GM23338 (cell line): ENCODE measurements around the gene SSR4. TPM values are rescaled to one million over a fixed set of nuclear protein-coding genes. Genes with fewer than 3 reads are reported as not detected.

ENCODE experiments used
- ATAC-seq: fragments of 200-7000 bp; cut with Tn5 transposase; 3 replicates; pipeline ENCODE4 v1.9.1; 2020
- DNase-seq: peaks from one replicate; pipeline ENCODE4 v3.0.0-alpha.2; 2015; ENCODE audit warnings: low spot score
- H2AFZ ChIP-seq: fragments of 200-600 bp; sonication (generic); 2 replicates; pipeline ENCODE4 v1.8.0; 2016; ENCODE audit warnings: antibody characterized with exemption, mild to moderate bottlenecking, moderate library complexity
- H3F3A ChIP-seq: fragments of 200-600 bp; sonication (generic); replicated peaks from 2 replicates; pipeline ENCODE4 v1.8.0; 2017; ENCODE audit warnings: antibody characterized with exemption, mixed run types, low read depth
- H3K27ac ChIP-seq: fragments of 200-600 bp; sonication (generic); 2 replicates; pipeline ENCODE4 v1.6.1; 2016; ENCODE audit warnings: low read depth
- H3K27me3 ChIP-seq: fragments of 200-600 bp; sonication (generic); 2 replicates; pipeline ENCODE4 v1.8.0; 2016; ENCODE audit warnings: mild to moderate bottlenecking, mixed run types, moderate library complexity; ENCODE audit not compliant: insufficient read depth
- H3K36me3 ChIP-seq: fragments of 200-600 bp; sonication (generic); 2 replicates; pipeline ENCODE4 v1.8.0; 2016; ENCODE audit warnings: mild to moderate bottlenecking; ENCODE audit not compliant: insufficient read depth
- H3K4me1 ChIP-seq: fragments of 200-600 bp; sonication (generic); 2 replicates; pipeline ENCODE4 v1.8.0; 2016; ENCODE audit warnings: mild to moderate bottlenecking, moderate library complexity; ENCODE audit not compliant: insufficient read depth
- H3K4me2 ChIP-seq: fragments of 200-600 bp; sonication (generic); 2 replicates; pipeline ENCODE4 v1.7.1; 2017; ENCODE audit warnings: mixed run types
- H3K4me3 ChIP-seq: fragments of 200-600 bp; sonication (generic); 2 replicates; pipeline ENCODE4 v1.6.1; 2016; ENCODE audit warnings: mixed run types
- H3K79me2 ChIP-seq: fragments of 200-600 bp; sonication (generic); replicated peaks from 2 replicates; pipeline ENCODE4 v1.8.0; 2017; ENCODE audit warnings: mild to moderate bottlenecking; ENCODE audit not compliant: insufficient read depth
- H3K9me2 ChIP-seq: fragments of 200-600 bp; sonication (generic); 2 replicates; pipeline ENCODE4 v1.8.0; 2017; ENCODE audit not compliant: insufficient read depth
- H4K20me1 ChIP-seq: fragments of 200-600 bp; sonication (generic); replicated peaks from 2 replicates; pipeline ENCODE4 v1.8.0; 2017; ENCODE audit warnings: mild to moderate bottlenecking; ENCODE audit not compliant: insufficient read depth
- H3K27ac Mint-ChIP-seq: 2 replicates; pipeline ENCODE4 v1.8.0; 2020; ENCODE audit warnings: inconsistent platforms, mild to moderate bottlenecking, moderate library complexity, mixed read lengths
- H3K27me3 Mint-ChIP-seq: 3 replicates; pipeline ENCODE4 v1.8.0; 2022; ENCODE audit warnings: low read depth, mild to moderate bottlenecking, moderate library complexity, mixed read lengths, inconsistent platforms; ENCODE audit not compliant: insufficient read depth, poor library complexity
- H3K36me3 Mint-ChIP-seq: 3 replicates; pipeline ENCODE4 v1.8.0; 2021; ENCODE audit warnings: low read depth, mild to moderate bottlenecking, inconsistent platforms, moderate library complexity, mixed read lengths
- H3K4me1 Mint-ChIP-seq: 3 replicates; pipeline ENCODE4 v1.8.0; 2020; ENCODE audit warnings: mild to moderate bottlenecking, inconsistent platforms, mixed read lengths
- H3K4me3 Mint-ChIP-seq: 3 replicates; pipeline ENCODE4 v1.8.0; 2021; ENCODE audit warnings: moderate library complexity, mild to moderate bottlenecking, inconsistent platforms, mixed read lengths
- H3K9me3 Mint-ChIP-seq: 3 replicates; pipeline ENCODE4 v1.8.0; 2020; ENCODE audit warnings: moderate library complexity, mild to moderate bottlenecking, inconsistent platforms, mixed read lengths
- CREB1 ChIP-seq: fragments of 250-450 bp; sonication (Bioruptor Pico); IDR thresholded peaks from 2 replicates; pipeline ENCODE4 v1.5.0; 2020; ENCODE audit warnings: low read depth, mild to moderate bottlenecking, moderate library complexity
- EZH2 ChIP-seq: fragments of 200-600 bp; sonication (generic); IDR thresholded peaks from one replicate; pipeline ENCODE4 v1.8.0; 2017; ENCODE audit warnings: antibody characterized with exemption, mild to moderate bottlenecking, low read depth; ENCODE audit not compliant: unreplicated experiment
- EZH2phosphoT487 ChIP-seq: fragments of 200-600 bp; sonication (generic); IDR thresholded peaks from one replicate; pipeline ENCODE4 v1.8.1; 2018; ENCODE audit warnings: antibody characterized with exemption; ENCODE audit not compliant: unreplicated experiment
- JUNB ChIP-seq: IDR thresholded peaks from one replicate; pipeline ENCODE4 v1.6.1; 2016; ENCODE audit warnings: antibody characterized with exemption; ENCODE audit not compliant: unreplicated experiment
- NANOG ChIP-seq: IDR thresholded peaks from 2 replicates; pipeline ENCODE4 v1.6.1; 2016; ENCODE audit warnings: antibody characterized with exemption, borderline replicate concordance
- STAT1 ChIP-seq: IDR thresholded peaks from one replicate; pipeline ENCODE4 v1.6.1; 2016; ENCODE audit warnings: antibody characterized with exemption; ENCODE audit not compliant: unreplicated experiment
- ZNF114 ChIP-seq: fragments of 250-450 bp; sonication (Bioruptor Pico); IDR thresholded peaks from 2 replicates; pipeline ENCODE4 v1.5.0; 2020; ENCODE audit warnings: mild to moderate bottlenecking, moderate library complexity
- ZNF331 ChIP-seq: fragments of 250-450 bp; sonication (Bioruptor Pico); IDR thresholded peaks from 2 replicates; pipeline ENCODE4 v1.5.0; 2020; ENCODE audit warnings: low read depth, mild to moderate bottlenecking, moderate library complexity
- ZNF462 ChIP-seq: fragments of 250-450 bp; sonication (Bioruptor Pico); IDR thresholded peaks from 2 replicates; pipeline ENCODE4 v1.5.0; 2020; ENCODE audit warnings: mild to moderate bottlenecking, moderate library complexity
- polyA plus RNA-seq: library from polyadenylated mRNA; unstranded; fragments of >200 nt; fragmentation: Nextera tagmentation; extraction: Ambion mirVana; gene quantifications from 2 replicates; pipeline ENCODE4 v1.2.1, GENCODE V29; 2016
- total RNA-seq: library from RNA; depleted of rRNA; stranded (reverse); fragments of >200 nt; shearing (Covaris generic); gene quantifications from 2 replicates; pipeline ENCODE4 v1.2.3, GENCODE V29; 2014
- TF ChIP-seq, protein P1 (sequence below), 2 experiments: fragments of 200-600 bp in 1 of 2; sonication (generic) in 1 of 2; conservative IDR thresholded peaks; 2 replicates each; pipeline versions ENCODE4 v1.5.1 to v1.6.1; 2016 to 2017; ENCODE audit warnings: antibody characterized with exemption in 2 of 2, low read depth in 2 of 2, mild to moderate bottlenecking in 2 of 2, moderate library complexity in 1 of 2

Gene SSR4
- total and polyA plus RNA-seq, 2 experiments from 2014 or later, result 107 to 352 TPM

DNA sequence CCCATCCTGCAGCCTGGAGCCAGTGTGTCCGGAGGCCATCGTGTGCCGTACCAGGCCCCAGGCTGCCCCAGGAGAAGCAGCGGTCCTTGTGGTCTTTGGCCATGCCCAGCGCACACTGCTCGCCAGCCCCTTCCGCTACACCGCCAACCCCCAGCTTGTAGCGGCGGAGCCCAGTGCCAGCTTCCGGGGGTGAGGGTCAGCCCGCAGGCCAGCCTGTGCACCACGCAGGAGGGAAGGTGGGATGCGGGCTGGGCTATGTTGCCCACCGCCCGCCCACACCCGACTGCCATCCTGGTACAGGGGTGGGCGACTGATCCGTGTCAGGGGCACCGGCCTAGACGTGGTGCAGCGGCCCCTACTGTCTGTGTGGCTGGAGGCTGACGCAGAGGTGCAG lies 21.3 kb upstream of the SSR4 start:
- no peak for DNase-seq
- no peak overlapping the region for H3K27ac ChIP-seq
- no peak for TF ChIP-seq NANOG
- TF ChIP-seq EZH2, result no peak
- TF ChIP-seq ZNF114 (CRISPR knock-in tag), result no peak
- TF ChIP-seq, protein P1, sequence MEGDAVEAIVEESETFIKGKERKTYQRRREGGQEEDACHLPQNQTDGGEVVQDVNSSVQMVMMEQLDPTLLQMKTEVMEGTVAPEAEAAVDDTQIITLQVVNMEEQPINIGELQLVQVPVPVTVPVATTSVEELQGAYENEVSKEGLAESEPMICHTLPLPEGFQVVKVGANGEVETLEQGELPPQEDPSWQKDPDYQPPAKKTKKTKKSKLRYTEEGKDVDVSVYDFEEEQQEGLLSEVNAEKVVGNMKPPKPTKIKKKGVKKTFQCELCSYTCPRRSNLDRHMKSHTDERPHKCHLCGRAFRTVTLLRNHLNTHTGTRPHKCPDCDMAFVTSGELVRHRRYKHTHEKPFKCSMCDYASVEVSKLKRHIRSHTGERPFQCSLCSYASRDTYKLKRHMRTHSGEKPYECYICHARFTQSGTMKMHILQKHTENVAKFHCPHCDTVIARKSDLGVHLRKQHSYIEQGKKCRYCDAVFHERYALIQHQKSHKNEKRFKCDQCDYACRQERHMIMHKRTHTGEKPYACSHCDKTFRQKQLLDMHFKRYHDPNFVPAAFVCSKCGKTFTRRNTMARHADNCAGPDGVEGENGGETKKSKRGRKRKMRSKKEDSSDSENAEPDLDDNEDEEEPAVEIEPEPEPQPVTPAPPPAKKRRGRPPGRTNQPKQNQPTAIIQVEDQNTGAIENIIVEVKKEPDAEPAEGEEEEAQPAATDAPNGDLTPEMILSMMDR (conservative IDR thresholded peaks at IDR 0.05; ENCODE audit: low read depth in 2 of 2), result no peak
- no peak for TF ChIP-seq EZH2phosphoT487
- no peak overlapping the region for H3K4me3 ChIP-seq
- no peaks in the 10 kb centered on the region for H3K36me3 ChIP-seq
- H3K4me1 Mint-ChIP-seq, result no peaks in the 10 kb centered on the region
- no peak for ATAC-seq
- no peaks in the 10 kb centered on the region for H3K36me3 Mint-ChIP-seq
- H3K79me2 ChIP-seq, result no peaks in the 10 kb centered on the region
- H3K4me1 ChIP-seq, result no peaks in the 10 kb centered on the region
- H4K20me1 ChIP-seq, result no peaks in the 10 kb centered on the region
- H3K4me3 Mint-ChIP-seq, result no peak overlapping the region
- H2AFZ ChIP-seq, result no peak overlapping the region
- H3K27me3 Mint-ChIP-seq, result peaks cover 3% of the 10 kb centered on the region
- no peaks in the 10 kb centered on the region for H3F3A ChIP-seq
- no peak overlapping the region for H3K27ac Mint-ChIP-seq
- H3K4me2 ChIP-seq, result no peak overlapping the region
- H3K9me3 Mint-ChIP-seq, result no peaks in the 10 kb centered on the region
- no peaks in the 10 kb centered on the region for H3K27me3 ChIP-seq
- H3K9me2 ChIP-seq, result no peaks in the 10 kb centered on the region

- no peaks in the 10 kb centered on the region for H3K9me3 Mint-ChIP-seq
- DNase-seq, result no peak
- no peaks in the 10 kb centered on the region for H3K79me2 ChIP-seq
- no peak for TF ChIP-seq CREB1 (CRISPR knock-in tag)
- no peak for TF ChIP-seq EZH2
- no peak for TF ChIP-seq ZNF462 (CRISPR knock-in tag)
- no peak for TF ChIP-seq NANOG
- no peak for TF ChIP-seq EZH2phosphoT487
- no peak for TF ChIP-seq STAT1
- no peak for TF ChIP-seq ZNF331 (CRISPR knock-in tag)
- no peak for TF ChIP-seq JUNB
- TF ChIP-seq, protein P1 (conservative IDR thresholded peaks at IDR 0.05; ENCODE audit: low read depth in 2 of 2), result no peak
- TF ChIP-seq ZNF114 (CRISPR knock-in tag), result no peak
These were observed 20.5 kb upstream of the SSR4 start for GRCh38 chrX:153773741-153774575.

More at GRCh38 chrX:153773741-153774575, 20.5 kb upstream of the SSR4 start:
- H3K27ac Mint-ChIP-seq, result no peak overlapping the region
- no peak overlapping the region for H2AFZ ChIP-seq
- H3K36me3 Mint-ChIP-seq, result no peaks in the 10 kb centered on the region
- no peaks in the 10 kb centered on the region for H3F3A ChIP-seq
- no peaks in the 10 kb centered on the region for H3K4me1 ChIP-seq
- H3K4me3 Mint-ChIP-seq, result no peak overlapping the region
- peaks cover 3% of the 10 kb centered on the region for H3K27me3 Mint-ChIP-seq
- H3K4me2 ChIP-seq, result no peak overlapping the region
- no peaks in the 10 kb centered on the region for H3K4me1 Mint-ChIP-seq
- H3K36me3 ChIP-seq, result no peaks in the 10 kb centered on the region
- H3K9me2 ChIP-seq, result no peaks in the 10 kb centered on the region
- H3K4me3 ChIP-seq, result no peak overlapping the region
- no peaks in the 10 kb centered on the region for H4K20me1 ChIP-seq
- H3K27ac ChIP-seq, result no peak overlapping the region
- no peaks in the 10 kb centered on the region for H3K27me3 ChIP-seq
- ATAC-seq, result no peak
